Trophoblast cell (in vitro differentiated cells and primary cell): ENCODE results near the gene EXD3.
A peak's percentile ranks its signal among the peaks of the same experiment; 100 is the strongest.

Source experiments
- DNase-seq, 2 donors: peaks; one replicate each; pipeline ENCODE4 v3.0.0-alpha.2; 2016
- H2AFZ ChIP-seq: 2 replicates; pipeline ENCODE4 v1.6.1; 2013; ENCODE audit warnings: low read length, moderate library complexity, mild to moderate bottlenecking; ENCODE audit not compliant: insufficient read depth, poor library complexity
- H2AK5ac ChIP-seq: 2 replicates; pipeline ENCODE4 v1.6.1; 2013; ENCODE audit warnings: mild to moderate bottlenecking, low read length
- H2BK120ac ChIP-seq: 2 replicates; pipeline ENCODE4 v1.6.1; 2013; ENCODE audit warnings: low read length, mild to moderate bottlenecking, moderate library complexity; ENCODE audit not compliant: insufficient read depth, poor library complexity
- H2BK12ac ChIP-seq: 2 replicates; pipeline ENCODE4 v1.6.1; 2013; ENCODE audit warnings: mild to moderate bottlenecking, low read length, moderate library complexity
- H2BK5ac ChIP-seq: 2 replicates; pipeline ENCODE4 v1.6.1; 2013; ENCODE audit warnings: low read length, low read depth, moderate library complexity, mild to moderate bottlenecking; ENCODE audit not compliant: poor library complexity
- H3K14ac ChIP-seq: 2 replicates; pipeline ENCODE4 v1.6.1; 2013; ENCODE audit warnings: mild to moderate bottlenecking, low read length
- H3K18ac ChIP-seq: 2 replicates; pipeline ENCODE4 v1.6.1; 2013; ENCODE audit warnings: mild to moderate bottlenecking, low read length
- H3K23ac ChIP-seq: 2 replicates; pipeline ENCODE4 v1.6.1; 2013; ENCODE audit warnings: low read length
- H3K27ac ChIP-seq: 2 replicates; pipeline ENCODE4 v1.5.1; 2013; ENCODE audit warnings: low read depth, mild to moderate bottlenecking, inconsistent platforms, low read length, moderate library complexity
- H3K27me3 ChIP-seq: 2 replicates; pipeline ENCODE4 v1.6.1; 2013; ENCODE audit warnings: inconsistent platforms, mild to moderate bottlenecking, low read length, moderate library complexity; ENCODE audit not compliant: insufficient read depth
- H3K36me3 ChIP-seq, 2 experiments: 1 replicate in 1 of 2; 2 replicates in 1 of 2; pipeline ENCODE4 v1.6.1; 2013; ENCODE audit warnings: low read length in 2 of 2, mild to moderate bottlenecking in 2 of 2, moderate library complexity in 1 of 2; ENCODE audit not compliant: insufficient read depth in 2 of 2, control insufficient read depth in 1 of 2
- H3K4ac ChIP-seq: 2 replicates; pipeline ENCODE4 v1.6.1; 2013; ENCODE audit warnings: low read depth, mild to moderate bottlenecking, low read length, moderate library complexity
- H3K4me1 ChIP-seq, 2 experiments: 1 replicate in 1 of 2; 2 replicates in 1 of 2; pipeline ENCODE4 v1.6.1; 2013; ENCODE audit warnings: low read length in 2 of 2, mild to moderate bottlenecking in 2 of 2, moderate library complexity in 1 of 2; ENCODE audit not compliant: insufficient read depth in 2 of 2, control insufficient read depth in 1 of 2
- H3K4me2 ChIP-seq: 2 replicates; pipeline ENCODE4 v1.6.1; 2013; ENCODE audit warnings: inconsistent platforms, mild to moderate bottlenecking, low read length, moderate library complexity
- H3K4me3 ChIP-seq: 2 replicates; pipeline ENCODE4 v1.5.1; 2013; ENCODE audit warnings: mild to moderate bottlenecking, low read depth, low read length, inconsistent platforms
- H3K79me1 ChIP-seq: one replicate; pipeline ENCODE4 v1.6.1; 2013; ENCODE audit warnings: low read length
- H3K79me2 ChIP-seq: 2 replicates; pipeline ENCODE4 v1.6.1; 2013; ENCODE audit warnings: low read length, mild to moderate bottlenecking; ENCODE audit not compliant: control insufficient read depth, insufficient read depth, poor library complexity
- H3K9ac ChIP-seq: 2 replicates; pipeline ENCODE4 v1.6.1; 2013; ENCODE audit warnings: mild to moderate bottlenecking, low read length
- H3K9me3 ChIP-seq: 2 replicates; pipeline ENCODE4 v1.6.1; 2013; ENCODE audit warnings: low read depth, mild to moderate bottlenecking, control low read depth, inconsistent platforms, low read length; ENCODE audit not compliant: insufficient read depth
- H4K12ac ChIP-seq: 2 replicates; pipeline ENCODE4 v1.6.1; 2013; ENCODE audit warnings: low read depth, mild to moderate bottlenecking, low read length, moderate library complexity
- H4K8ac ChIP-seq: 2 replicates; pipeline ENCODE4 v1.6.1; 2013; ENCODE audit warnings: low read depth, mild to moderate bottlenecking, low read length, moderate library complexity
- H4K91ac ChIP-seq: one replicate; pipeline ENCODE4 v1.6.1; 2013; ENCODE audit warnings: low read depth, mild to moderate bottlenecking, low read length, moderate library complexity
- WGBS: extraction: QIAGEN DNeasy Blood & Tissue Kit; methylation state at CpG from one replicate; pipeline ENCODE4 v1.1.7; 2013; ENCODE audit warnings: missing lambda C conversion rate; ENCODE audit not compliant: insufficient read length, insufficient coverage; ENCODE audit errors: extremely low coverage; 5-methylcytosine and 5-hydroxymethylcytosine counted together

The EXD3 gene

DNA sequence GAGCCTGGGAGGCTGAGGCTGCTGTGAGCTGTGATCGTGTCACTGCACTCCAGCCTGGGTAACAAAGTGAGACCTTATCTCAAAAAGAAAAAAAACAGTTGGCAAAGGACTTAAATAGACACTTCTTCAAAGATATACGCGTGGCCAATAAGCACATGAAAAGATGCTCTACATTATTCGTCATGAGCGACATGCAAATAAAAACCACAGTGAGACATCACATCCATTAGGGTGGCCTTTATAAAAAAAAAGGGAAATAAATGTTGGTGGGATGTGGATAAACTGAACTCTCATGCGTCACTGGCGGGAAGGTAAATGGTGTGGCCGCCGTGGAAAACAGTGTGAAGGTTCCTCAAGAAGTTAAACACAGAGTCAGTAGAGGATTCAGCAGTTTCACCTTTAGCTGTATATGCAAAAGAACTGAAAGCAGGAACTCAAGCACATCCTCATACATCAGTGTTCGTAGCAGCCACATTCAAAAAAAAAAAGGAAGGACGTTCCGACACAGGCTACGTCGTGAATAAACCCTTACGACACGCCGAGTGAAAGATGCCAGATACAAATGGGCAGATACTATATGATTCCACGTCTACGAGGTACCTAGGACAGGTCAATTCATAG is 96.4 kb downstream of the EXD3 start:
- Histone ChIP-seq H2AFZ (no peak overlapping the region), H3K36me3 (no peaks in the 10 kb centered on the region), H2AK5ac (no peak overlapping the region), H3K14ac (no peak overlapping the region), H2BK12ac (no peak overlapping the region), H3K23ac (no peak overlapping the region), H3K4ac (no peak overlapping the region), H3K27me3 (no peaks in the 10 kb centered on the region), H3K79me2 (no peaks in the 10 kb centered on the region), H3K4me2 (no peak overlapping the region), H2BK120ac (no peak overlapping the region), H2BK5ac (no peak overlapping the region), H3K4me3 (no peak overlapping the region), H4K12ac (no peak overlapping the region), H4K8ac (no peak overlapping the region), H3K18ac (no peak overlapping the region), H3K27ac (no peak overlapping the region), H3K79me1 (no peaks in the 10 kb centered on the region), H4K91ac (no peak overlapping the region), H3K9me3 (peaks cover 3% of the 10 kb centered on the region), H3K9ac (no peak overlapping the region), H3K4me1 (no peaks in the 10 kb centered on the region)
- DNase-seq: peak in 1 of 2 donors; percentile 14
- WGBS: no CpG with 5 or more reads among the region's 19 CpGs

GRCh38 chr9:137325799-137326198 is 97.2 kb downstream of the EXD3 start:
- H4K8ac ChIP-seq: no peak overlapping the region
- DNase-seq: no peak

GRCh38 chr9:137325124-137325523 is 97.8 kb downstream of the EXD3 start:
- Histone ChIP-seq H3K79me1 (no peaks in the 10 kb centered on the region), H2BK12ac (no peak overlapping the region), H3K4me2 (no peak overlapping the region), H3K27ac (no peak overlapping the region), H3K4me1 (peaks cover 0 to 3% of the 10 kb centered on the region in 2 experiments), H4K8ac (no peak overlapping the region), H2BK5ac (no peak overlapping the region), H3K79me2 (no peaks in the 10 kb centered on the region), H4K91ac (no peak overlapping the region), H3K23ac (no peak overlapping the region), H3K4me3 (no peak overlapping the region), H3K36me3 (no peaks in the 10 kb centered on the region), H3K9me3 (peaks cover 3% of the 10 kb centered on the region), H2AFZ (no peak overlapping the region), H3K18ac (no peak overlapping the region), H4K12ac (no peak overlapping the region), H2AK5ac (no peak overlapping the region), H3K4ac (no peak overlapping the region), H3K14ac (no peak overlapping the region), H3K27me3 (no peaks in the 10 kb centered on the region), H3K9ac (no peak overlapping the region), H2BK120ac (no peak overlapping the region)
- no CpG with 5 or more reads among the region's 10 CpGs for WGBS
- no peak for DNase-seq

More at GRCh38 chr9:137325799-137326198, 97.2 kb downstream of the EXD3 start:
- Histone ChIP-seq H3K27ac (no peak overlapping the region), H3K79me1 (no peaks in the 10 kb centered on the region), H3K79me2 (no peaks in the 10 kb centered on the region), H2BK120ac (no peak overlapping the region), H3K9me3 (peaks cover 3% of the 10 kb centered on the region), H4K12ac (no peak overlapping the region), H3K36me3 (no peaks in the 10 kb centered on the region), H2AK5ac (no peak overlapping the region), H2BK12ac (no peak overlapping the region), H3K23ac (no peak overlapping the region), H3K18ac (no peak overlapping the region), H3K9ac (no peak overlapping the region), H3K4me2 (no peak overlapping the region), H4K91ac (no peak overlapping the region), H3K4me1 (peaks cover 0 to 2% of the 10 kb centered on the region in 2 experiments), H2AFZ (no peak overlapping the region), H3K4ac (no peak overlapping the region), H3K27me3 (no peaks in the 10 kb centered on the region), H2BK5ac (no peak overlapping the region), H3K4me3 (no peak overlapping the region), H3K14ac (no peak overlapping the region)
- no CpG with 5 or more reads among the region's 12 CpGs for WGBS

- no peak overlapping the region for H4K8ac ChIP-seq
- H3K4me1 ChIP-seq: peaks cover 0 to 3% of the 10 kb centered on the region in 2 experiments
- H3K23ac ChIP-seq: no peak overlapping the region
- no peak overlapping the region for H2BK12ac ChIP-seq
- no CpG with 5 or more reads among the region's 37 CpGs for WGBS
- no peaks in the 10 kb centered on the region for H3K79me1 ChIP-seq
- H3K9ac ChIP-seq: no peak overlapping the region
- H4K12ac ChIP-seq: no peak overlapping the region
- no peak for DNase-seq
- H3K27ac ChIP-seq: no peak overlapping the region
- H3K4me2 ChIP-seq: no peak overlapping the region
- H3K4me3 ChIP-seq: no peak overlapping the region
- no peak overlapping the region for H2BK5ac ChIP-seq
- no peaks in the 10 kb centered on the region for H3K36me3 ChIP-seq
- no peak overlapping the region for H2BK120ac ChIP-seq
- no peak overlapping the region for H3K18ac ChIP-seq
- no peak overlapping the region for H3K4ac ChIP-seq
- no peaks in the 10 kb centered on the region for H3K79me2 ChIP-seq
- no peak overlapping the region for H2AFZ ChIP-seq
- no peak overlapping the region for H2AK5ac ChIP-seq
- no peak overlapping the region for H3K14ac ChIP-seq
- no peaks in the 10 kb centered on the region for H3K27me3 ChIP-seq
- H4K91ac ChIP-seq: no peak overlapping the region
- no peaks in the 10 kb centered on the region for H3K9me3 ChIP-seq
Observed at GRCh38 chr9:137323531-137324331, 99.2 kb downstream of the EXD3 start.
